IPS-NIHi7 (cell line): ENCODE results near the gene ESYT3.
"Not testable (repeated sequence)": the region's sequence is repeated elsewhere in the genome, so short reads cannot be mapped to it uniquely, and the experiment has no call there.

Source experiments
- DNase-seq: peaks from one replicate; pipeline ENCODE4 v3.0.0; 2012; ENCODE audit warnings: mixed read lengths; ENCODE audit errors: extremely low spot score

The ESYT3 gene

DNA sequence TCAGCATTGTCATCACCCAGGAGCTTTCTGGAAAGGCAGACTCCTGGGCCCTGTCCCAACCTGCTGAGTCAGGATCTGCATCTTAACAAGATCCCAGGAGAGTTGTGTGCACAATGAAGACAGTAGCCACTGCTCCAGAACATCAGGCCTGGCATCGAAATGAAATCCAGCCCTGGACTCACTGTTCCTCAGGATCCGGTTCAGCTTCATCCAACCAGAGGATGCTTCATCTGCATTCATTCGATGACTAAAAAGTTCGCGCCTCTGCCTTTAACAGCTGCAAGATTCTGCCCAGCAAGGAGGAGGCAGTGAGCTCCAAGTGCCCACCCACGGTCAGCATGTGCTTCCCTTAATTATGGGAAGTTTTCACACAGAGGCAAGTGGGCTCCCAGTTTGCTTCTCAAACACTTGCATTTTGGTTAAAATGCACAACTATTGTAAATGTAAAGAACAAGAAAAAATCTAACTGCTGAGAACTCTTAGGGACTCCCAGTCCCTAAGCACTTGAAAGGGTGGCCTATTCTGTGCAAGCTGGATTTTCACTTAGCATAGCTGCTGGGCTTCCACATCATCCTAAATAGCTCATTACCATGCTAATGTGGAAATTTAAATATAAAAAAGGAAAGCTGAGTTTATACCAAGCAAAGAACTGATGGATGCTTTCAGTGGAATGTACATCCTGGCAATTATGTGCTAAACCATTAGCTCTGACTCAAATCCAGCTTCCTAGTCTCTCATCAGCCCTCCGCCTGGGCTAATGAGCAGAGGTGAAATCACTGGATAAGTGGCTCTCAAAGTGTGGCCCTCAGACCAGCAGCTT lies 25.5 kb upstream of the ESYT3 start:
- DNase-seq, result no peak

DNA sequence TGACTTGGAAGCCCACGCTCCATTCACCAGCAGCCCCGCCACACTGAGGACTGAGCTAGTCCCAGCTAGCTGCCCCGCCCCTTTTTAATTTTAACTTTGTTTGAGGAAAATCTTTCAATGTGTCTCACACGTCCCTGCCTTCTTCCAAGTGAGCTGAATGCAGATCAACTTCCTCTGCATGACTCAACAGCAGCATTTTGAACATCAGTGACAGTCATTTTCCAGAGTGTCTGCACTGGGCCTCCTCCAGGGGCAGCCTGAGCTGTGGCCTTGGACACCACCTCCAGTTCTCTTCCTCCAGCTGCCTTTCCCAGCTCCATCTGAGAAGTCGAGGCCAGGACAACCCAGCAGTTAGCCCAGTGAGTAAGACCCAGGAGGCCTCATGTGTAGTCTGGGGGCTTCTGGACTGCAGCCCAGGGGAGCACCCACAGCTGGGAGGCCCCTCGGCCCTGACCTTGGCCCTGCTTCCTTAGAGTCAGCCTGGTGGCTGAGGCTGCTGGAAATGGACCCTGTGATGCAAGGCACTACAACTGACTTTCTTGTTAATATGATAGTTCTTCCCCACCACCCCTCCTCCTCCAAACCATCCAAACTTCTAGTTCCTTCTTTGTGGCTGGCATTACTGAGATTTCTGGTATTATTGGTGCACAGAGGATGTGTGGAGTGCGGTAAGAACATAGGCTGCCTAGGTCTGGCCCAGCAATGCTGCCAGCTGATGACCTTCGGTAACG lies 21.4 kb upstream of the ESYT3 start:
- no peak for DNase-seq

DNA sequence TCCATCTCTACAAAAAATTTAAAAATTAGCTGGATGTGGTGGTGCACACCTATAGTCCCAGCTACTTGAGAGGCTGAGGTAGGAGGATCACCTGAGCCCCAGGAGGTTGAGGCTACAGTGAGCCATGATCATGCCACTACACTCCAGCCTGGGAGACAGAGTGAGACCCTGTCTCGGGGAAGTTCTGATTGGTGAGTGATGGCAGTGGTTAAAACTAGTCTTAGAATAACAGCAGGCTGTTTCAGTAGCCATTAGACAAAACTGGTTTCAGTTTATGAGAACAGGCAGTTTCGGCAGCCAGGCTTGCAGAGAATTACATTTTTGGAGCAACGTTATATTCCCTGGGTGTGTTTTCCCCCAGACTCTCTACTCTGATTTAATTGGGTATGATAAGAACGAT lies 18.2 kb upstream of the ESYT3 start:
- not testable (repeated sequence) for DNase-seq

DNA sequence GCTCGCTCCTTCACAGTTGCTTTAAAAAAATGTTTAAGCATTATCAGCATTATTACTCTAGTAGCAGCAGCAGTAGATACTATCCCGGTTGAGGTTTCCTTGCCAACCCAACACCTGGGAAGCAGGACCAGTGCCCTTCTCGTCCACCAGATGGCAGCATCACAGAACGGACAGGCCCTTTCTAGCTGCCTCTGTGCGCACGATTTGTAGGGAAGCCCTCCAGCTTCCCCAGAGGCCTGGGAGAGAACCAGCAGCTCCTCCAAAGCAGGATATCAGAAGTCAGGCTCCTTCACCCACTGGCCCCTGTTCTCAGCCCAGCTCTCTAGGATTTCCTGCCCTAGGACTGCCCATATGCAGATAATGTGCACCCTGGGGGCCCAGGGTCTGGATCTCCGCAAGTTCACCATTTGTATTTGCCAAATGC lies 16.8 kb upstream of the ESYT3 start:
- peak; percentile 95 for DNase-seq

DNA sequence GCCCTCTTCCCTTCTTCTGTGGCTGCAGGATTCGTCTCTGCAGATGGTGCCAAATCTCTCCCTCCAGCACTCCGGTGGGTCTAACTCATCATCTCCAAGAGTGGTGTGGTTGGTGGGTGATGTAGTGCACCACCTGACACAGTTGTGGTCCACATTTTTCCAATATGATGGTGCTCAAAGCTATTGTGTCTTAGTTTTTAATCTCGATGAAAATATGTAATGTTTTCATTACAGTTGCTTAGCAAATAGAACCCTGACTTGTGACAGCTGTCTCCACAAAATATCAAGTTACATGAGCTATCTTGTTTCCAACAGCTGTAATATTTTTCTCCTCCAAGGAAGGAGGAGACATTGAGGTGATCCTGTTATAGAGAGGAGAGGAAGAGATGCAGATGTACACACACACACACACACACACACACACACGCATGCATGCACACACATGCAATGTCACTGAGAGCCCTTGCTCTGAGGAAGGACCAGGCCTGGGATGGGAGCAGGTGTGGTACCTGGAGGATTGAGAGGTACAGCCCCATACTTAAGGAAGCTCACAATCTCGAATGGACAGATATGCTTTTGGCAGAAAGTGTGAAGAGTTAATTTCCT lies 15.7 kb upstream of the ESYT3 start:
- DNase-seq, result no peak

DNA sequence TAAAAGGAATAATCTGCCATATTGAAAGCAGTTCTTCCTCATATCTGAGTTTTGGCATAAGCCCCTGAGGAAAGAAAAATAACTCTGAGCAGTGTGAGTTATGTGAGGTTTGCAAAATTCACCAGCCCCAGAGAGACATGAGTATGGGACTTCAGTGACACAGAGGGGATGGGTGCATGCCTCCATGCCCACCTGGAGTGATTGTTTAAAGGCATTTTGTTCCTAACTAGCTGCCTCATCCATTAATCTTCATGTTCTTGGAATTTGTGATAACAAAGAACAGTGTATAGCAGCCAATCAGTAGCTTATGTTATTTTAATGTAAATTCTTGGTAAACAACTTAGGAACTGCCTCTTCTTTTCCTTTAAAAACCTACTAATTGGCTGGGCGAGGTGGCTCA lies 11.1 kb upstream of the ESYT3 start:
- DNase-seq, result no peak

DNA sequence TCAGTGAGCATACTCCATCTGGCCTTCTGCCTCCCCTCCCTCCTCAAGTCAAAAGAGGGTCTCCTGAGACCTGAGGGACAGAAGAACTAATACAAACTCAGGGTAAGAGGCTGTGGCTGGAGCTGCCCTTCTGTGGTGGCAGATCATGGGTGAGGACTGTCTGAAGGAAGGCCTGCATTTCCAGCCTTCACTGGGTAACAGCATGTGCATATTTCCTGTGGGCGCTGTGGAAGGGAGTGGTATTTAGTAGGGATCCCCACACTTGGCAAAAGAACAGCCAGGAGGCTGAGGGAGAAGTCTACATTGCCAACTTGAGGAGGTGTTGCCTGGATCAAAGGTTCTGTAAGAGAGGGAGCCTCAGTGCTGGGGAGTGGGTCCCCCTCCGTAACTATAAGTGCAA lies 10.1 kb upstream of the ESYT3 start:
- no peak for DNase-seq

DNA sequence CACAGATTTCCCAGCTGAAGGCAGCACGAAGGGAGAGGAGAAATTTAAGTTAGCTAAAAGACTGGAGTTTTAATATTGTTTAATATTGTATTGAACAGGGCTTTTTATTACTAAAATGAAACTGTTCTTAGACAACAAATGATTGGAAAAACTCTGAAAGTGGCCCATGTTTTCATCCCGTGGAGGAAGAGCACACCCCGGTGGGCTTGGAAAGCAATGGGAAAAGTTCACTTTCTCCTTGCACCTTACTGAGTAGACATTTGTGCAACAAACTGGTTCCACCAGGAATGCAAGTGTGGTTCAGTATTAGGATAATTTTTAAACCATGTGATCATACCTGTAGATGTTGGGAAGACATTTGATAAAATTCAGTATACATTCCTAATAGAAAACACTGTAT lies 8.2 kb upstream of the ESYT3 start:
- no peak for DNase-seq

DNA sequence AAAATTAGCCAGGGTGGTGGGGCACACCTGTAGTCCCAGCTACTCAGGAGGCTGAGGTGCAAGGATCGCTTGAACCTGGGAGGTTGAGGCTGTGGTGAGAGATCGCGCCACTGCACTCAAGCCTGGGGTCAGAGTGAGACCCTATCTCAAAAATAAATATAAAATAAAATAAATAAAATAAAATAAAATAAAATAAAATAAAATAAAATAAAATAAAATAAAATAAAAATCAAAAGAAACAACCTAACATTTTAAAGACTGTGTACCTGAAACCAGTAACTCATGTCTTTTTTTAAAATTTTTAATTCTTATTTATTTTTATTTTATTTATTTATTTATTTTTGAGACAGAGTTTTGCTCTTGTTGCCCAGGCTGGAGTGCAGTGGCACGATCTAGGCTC lies 7.7 kb upstream of the ESYT3 start:
- not testable (repeated sequence) for DNase-seq

DNA sequence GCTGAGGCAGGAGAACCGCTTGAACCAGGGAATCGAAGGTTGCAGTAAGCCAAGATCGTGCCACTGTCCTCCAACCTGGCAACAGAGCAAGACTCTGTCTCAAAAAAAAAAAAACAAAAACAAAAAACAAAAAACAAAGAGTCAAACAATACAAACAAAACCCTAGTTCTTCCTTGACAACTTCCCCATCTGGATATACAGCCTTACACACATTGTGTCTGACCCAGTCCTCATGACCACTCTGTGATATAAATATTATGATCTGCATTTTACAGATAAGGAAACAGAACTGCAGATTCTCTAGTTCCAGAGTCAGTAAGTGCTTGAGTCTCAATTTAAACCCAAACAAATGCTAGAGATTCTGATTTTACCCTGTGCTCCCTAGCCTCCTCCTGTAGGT lies 4.8 kb upstream of the ESYT3 start:
- no peak for DNase-seq

DNA sequence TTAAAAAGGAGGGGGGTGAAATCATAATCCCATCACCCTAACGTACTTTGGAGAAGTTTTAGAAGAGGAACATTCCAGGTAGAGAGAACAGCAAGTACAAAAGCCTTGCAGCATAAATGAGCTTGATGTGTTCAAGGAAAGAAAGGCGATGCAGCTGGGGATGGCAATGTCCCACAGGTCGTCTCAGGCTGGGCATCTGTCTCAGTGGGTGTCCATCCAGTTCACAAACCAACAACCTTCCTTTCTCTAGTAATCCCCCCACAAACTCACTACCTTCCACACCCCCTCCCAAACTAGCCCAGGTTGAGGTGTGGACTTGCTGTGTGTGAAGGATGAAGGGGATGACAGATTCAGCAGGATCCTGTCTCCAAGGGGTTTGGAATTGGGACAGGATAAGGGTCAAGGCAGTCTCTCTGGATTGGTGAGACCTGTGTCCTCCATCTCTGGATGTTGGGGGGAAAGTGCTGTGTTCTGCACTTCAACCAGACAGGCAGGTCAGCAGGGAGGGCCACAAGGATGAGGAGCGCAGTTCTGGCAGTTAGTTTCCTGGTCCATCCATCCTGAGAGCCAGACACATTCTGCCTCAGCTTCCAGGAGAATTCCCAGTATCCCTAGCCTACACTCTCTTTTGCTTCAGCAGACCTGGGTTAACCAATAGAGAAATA lies 1.7 kb upstream of the ESYT3 start:
- no peak for DNase-seq

DNA sequence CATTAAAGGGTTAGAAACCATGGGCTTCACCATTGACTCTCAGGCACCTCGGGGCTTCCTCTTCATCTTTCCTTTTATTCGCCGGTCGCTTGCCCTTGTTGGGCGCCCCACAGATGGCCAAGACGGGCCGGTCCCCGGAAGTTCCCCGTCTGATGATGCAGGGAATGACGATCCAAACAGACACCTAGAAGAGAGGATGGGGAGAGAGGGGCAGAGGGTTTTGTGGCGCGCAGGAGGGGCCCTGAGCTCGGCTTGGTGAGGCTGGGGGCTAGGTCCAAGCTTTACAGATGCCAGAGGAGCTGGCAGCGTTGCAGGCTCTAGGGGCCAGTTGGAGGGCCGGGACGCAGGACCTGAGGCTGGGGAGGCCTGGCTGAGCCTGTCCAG lies 532 bp upstream of the ESYT3 start:
- DNase-seq, result no peak

DNA sequence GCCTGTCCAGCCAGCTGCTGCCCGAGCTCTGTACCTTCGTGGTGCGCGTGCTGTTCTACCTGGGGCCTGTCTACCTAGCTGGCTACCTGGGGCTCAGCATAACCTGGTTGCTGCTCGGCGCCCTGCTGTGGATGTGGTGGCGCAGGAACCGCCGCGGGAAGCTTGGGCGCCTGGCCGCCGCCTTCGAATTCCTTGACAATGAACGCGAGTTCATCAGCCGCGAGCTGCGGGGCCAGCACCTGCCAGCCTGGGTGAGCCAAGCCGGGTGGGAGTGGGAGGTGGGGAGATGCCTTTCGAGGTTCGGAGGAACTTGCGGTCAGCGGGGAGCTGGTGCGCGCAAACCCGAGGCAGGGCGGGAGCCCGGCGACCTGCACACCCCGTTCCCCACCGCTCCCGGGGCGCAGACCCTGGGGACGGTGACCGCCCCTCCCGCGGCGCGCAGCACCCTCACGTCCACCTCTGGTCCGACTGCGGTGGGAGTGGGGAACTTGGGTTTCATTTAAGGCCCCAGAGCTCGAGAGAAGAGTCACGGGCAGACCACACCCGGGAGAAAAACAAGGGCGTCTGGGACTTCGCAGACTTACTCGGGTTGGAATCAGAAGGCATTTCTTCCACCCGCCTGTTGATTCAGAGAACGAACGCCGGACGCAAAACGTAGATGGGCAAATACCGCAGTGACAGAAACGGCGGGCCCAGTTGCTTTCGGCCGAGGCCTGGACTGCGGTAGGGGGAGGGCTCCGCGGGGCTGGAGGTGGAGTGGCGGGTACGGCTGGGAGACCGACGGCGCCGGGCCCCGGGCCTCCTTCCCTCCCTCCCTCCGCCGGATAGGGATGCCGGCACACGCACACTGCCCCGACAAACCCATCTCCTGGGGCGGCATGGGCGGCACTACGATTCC lies 708 bp downstream of the ESYT3 start:
- DNase-seq, result peak; percentile 64

DNA sequence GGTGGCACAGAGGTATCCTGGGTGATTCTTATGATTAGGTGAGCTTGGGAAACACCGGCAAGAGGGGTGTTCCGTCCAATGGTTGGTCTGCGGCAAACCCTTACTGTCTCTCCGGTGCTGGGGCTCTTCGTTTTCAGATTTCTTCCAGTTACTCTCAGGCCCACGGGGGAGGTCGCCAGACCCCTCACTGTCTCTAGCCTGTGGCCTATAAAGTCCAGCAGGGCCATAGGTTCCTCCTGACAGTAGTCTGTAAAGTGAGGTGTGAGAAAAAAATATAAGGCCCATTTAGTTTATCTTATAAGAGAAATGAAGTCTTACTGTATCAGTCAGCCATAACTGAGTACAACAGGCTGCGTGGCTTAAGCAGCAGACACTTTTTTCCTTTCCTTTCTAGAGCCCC lies 1.4 kb downstream of the ESYT3 start:
- DNase-seq, result no peak

DNA sequence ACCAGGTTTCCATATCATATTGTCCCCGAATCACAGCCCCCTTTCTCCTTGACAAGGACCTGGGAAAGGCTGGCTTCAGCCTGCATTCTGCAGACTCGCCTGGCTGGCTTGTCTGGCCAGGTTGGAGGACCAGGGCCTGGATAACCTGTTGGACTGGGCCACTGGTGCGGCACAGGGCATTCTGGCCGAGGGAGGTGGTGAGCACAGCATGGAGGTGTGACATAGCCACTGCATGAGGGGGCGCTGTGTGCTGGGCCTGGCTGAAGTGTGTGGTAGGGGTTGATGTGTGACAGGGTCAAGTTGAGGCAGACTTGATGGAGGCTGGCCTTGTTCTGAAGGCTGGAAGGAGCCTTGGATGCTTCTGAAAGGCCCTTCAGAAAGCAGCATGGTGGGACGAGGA lies 2.9 kb downstream of the ESYT3 start:
- no peak for DNase-seq

DNA sequence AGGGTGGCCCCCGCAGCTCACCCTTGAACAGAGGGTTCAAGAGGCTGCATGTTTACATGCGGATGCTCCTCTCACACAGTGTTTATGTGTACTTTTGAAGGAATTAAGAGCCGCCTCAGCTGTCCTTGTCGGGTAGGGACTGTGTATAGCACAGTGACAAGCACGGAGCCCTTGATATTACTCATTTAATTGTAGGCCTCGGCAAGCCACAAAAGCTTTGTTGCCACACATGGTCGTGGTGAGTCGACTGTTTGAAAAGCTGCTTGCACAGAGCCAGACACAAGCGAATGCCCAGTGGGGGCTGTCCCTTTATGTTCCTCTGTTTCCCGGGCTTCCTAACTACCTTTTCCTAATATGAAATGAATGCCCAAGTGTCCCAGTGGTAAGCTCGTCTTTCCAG lies 4.5 kb downstream of the ESYT3 start:
- DNase-seq, result no peak

DNA sequence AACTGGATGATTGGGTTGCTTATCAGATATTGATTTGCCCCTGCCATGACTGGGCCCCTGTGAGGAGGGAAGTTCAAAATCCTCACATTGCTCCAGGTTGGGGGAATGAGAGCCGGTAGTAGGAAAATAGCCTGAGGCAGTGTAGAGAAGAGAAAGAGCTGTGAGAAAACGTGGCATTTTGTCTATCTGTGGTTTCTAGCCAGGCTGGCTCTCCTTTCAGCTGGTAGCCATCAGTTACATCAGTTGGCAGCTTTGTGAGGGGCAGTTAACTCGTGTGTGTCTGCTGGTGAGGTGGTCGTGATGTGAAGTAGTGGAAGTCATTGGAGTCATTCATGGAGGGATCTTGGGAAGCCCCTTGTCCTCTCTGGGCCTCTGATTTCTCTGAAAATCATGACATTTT lies 5.2 kb downstream of the ESYT3 start:
- no peak for DNase-seq

DNA sequence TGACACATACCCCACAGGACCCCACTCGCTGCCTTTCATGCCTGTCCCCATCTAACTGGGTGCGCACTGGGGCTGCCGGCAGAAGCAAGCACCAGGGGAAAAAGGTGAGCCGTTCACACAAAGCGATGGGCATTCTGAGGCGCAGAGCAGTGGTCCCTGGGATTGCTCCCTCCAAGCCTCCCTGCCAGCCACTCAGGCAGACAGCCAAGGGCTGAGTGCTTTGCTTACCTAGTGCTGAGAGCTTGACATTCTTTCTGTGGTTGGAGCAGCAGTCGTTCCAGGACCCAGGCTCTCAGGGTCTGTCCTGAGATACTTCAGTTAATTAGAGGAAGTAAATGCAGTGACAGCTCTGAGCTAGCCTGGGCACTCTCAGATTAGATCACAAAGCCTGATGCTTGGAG lies 5.7 kb downstream of the ESYT3 start:
- no peak for DNase-seq

DNA sequence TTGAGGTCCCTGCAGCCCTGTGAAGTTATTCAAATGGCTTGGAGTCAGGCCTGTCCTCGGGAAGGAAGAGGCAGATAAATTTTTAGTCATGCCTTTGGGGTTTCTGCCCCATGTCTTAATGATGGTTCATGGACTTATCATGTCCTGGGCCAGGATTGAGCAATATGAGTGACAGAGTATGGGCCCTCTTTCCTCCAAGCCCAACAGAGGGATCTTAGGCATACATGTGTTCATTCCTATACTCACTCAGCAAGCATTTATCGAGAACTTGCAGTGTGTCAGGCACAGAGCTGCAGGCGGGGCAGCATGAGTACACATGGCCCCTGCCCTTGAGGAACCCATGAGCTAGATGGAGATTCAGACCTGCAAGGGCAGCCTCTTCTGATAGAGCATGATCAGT lies 6.2 kb downstream of the ESYT3 start:
- no peak for DNase-seq

DNA sequence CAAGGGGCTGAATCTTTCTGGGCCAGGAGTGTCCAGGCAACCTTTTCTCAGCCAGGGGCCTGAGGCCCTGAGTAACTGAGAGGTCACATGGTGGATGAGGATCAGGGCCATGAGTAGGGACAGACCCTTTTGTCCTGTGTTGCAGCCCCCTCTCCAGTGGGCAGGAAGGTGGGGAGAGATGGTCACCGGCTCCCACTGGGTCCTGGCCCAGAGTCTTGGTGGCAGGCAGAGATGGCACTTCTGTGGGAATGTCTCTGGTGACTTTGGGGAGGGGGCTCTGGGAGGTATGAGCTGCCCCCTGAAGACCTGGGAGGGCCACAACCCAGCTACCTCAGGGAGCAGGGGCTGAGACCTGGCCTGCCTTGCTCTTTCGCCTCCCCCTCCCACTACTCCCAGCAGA lies 6.8 kb downstream of the ESYT3 start:
- DNase-seq, result no peak

DNA sequence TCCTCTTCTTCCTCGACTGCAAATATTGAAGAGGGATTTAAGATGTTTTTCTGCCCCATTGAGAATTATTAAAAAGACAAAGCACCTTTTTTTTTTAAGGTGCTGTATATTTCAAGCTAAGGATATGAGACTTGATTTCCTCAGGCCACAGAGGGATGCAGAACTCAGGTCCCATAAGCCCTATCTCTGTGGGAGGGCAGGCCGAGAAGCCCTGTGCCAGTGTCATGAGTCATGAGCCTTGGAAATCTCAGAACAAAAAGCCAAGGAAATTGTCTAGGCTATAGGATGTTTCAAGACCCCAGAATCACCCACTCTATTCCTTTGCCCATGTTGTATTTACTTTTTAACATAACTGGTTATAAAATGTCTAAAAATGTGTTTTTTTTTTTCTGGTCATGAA lies 7.3 kb downstream of the ESYT3 start:
- no peak for DNase-seq
